HG03159 (cell line): ENCODE measurements around the gene CDYL2.

ENCODE experiments used
- ATAC-seq: cut with Tn5 transposase; IDR thresholded peaks from one replicate; pipeline ENCODE4 v1.9.1; 2021; ENCODE audit warnings: mild to moderate bottlenecking, moderate library complexity; ENCODE audit not compliant: unreplicated experiment

The CDYL2 gene

GRCh38 chr16:80637621-80638020, 166.8 kb downstream of the CDYL2 start:
- ATAC-seq: no peak

GRCh38 chr16:80631581-80631980, 172.8 kb downstream of the CDYL2 start:
- ATAC-seq: no peak

DNA sequence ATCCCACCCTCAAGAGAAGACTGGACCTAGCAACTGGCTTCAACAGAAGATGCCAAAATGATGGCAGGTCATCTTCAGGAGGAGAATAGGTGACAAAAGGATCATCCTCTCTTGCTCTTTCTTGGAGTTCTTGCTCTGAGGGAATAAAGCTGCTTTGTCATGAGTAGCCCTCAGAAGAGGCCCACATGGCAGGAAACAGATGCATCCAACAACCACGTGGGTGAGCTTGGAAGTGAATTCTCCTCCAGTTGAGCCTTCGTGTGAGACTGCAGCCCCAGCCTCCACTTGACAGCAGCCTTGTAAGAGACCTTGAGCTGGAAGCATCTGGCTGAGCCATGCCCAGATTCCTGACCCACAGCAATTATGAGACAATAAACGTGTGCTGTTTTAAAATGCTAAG, 176.1 kb downstream of the CDYL2 start:
- no peak for ATAC-seq

DNA sequence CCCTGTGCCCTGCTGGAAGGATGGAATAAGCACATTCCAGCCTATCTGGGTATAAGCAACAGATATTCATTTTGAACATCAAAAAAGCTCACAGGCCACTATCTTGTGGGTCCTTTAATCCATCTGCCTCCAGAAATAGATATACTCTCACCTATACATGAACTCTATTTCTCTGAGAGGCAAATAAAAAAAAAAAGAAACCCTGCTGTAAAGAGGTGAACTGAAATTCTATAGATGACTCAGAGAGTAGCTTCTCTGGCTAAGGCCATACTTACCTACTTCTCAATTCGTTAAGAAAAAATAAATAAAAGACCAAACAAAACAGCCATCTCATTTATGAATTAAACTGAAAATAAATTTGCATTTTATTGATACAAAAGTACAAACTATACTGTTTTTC, 177.3 kb downstream of the CDYL2 start:
- peak; percentile 92 for ATAC-seq

GRCh38 chr16:80623376-80623775, 181.0 kb downstream of the CDYL2 start:
- no peak for ATAC-seq

DNA sequence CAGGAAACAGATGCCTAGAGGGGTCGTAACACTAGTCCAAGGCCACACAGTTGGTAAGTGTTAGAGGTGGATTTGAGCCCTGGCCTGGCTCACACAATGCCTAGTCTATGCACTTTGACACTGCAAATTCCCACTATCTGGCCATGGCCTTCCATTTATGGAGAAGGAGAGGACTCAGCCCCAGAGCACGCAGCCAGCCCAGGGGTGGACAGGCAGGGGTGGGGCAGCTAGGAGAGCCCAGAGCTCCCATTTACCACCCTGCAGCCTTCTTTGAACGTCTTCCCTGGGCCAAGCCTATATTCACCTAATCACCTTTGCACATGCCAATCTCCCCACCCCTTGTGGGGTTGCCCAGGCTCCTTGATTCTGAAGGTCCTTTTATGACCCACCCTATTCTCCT, 182.4 kb downstream of the CDYL2 start:
- ATAC-seq: no peak

- ATAC-seq: no peak
Observed at GRCh38 chr16:80620736-80621605, 183.4 kb downstream of the CDYL2 start.

- no peak for ATAC-seq
Observed at GRCh38 chr16:80619824-80620223, 184.6 kb downstream of the CDYL2 start.

GRCh38 chr16:80618862-80619648, 185.3 kb downstream of the CDYL2 start:
- ATAC-seq: no peak

DNA sequence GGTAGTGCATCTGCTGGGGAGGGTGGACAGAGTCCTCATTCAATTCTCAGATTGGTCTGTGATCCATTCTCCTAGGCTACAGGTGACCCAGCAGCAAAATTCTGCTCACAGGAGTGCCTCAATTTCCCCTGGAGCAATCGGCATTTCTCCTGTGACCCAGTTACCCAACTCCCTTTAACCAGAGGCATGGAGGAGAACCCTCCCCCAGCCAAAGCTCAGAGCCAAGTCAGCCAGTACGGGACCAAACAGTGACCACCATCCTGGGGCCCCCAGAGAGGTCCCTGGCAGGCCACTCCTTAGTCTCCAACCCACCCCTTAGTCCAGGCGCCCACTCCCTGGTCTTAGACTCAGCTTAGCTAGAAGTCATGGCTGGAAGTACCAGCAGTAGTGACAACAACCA, 188.0 kb downstream of the CDYL2 start:
- no peak for ATAC-seq

DNA sequence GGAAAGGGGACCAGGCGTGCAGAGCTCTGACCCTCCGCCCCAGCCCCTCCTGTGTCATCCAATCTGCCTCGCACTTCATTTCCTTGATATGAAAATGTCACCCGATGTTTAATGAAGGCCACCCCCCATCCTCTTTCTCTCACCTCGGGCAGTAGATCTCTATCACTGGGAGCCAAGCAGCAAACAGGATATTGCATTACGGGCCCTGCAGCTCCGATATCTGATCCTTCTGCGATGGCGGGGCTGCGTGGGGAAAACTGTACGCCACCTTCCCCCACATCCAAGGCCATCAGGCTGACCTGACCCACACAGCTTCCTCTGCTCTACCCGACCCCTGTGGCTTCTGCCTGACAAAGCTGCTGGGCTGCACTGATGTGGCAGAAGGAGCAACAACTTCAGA, 188.7 kb downstream of the CDYL2 start:
- ATAC-seq: no peak

GRCh38 chr16:80614908-80615671, 189.3 kb downstream of the CDYL2 start:
- ATAC-seq: no peak

DNA sequence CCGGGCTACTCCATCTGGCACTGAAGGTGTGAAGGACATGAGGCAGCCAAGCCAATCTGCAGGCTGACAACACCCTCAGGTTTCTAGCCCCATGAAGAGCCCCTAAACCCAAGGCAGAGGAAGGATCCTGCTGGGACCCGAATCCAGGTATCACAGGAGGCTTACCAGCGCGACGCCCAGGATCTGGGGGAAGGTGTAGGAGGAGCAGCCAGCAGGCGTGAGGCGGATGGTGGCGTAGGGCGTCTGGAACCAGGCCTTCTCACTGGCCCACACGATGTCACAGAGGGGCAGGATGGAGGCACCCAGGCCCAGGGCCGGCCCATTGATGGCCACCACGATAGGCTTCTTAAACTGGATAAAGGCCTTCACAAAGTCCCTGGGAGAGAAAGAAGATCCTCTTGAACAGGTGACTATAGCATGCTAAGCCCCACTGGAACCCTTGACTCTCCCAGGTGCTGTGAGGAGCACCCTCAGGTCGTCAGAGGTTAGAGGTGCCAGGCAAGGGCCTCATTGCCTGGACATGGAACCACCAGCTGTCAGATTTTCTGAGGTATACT, 191.9 kb downstream of the CDYL2 start:
- ATAC-seq: no peak

DNA sequence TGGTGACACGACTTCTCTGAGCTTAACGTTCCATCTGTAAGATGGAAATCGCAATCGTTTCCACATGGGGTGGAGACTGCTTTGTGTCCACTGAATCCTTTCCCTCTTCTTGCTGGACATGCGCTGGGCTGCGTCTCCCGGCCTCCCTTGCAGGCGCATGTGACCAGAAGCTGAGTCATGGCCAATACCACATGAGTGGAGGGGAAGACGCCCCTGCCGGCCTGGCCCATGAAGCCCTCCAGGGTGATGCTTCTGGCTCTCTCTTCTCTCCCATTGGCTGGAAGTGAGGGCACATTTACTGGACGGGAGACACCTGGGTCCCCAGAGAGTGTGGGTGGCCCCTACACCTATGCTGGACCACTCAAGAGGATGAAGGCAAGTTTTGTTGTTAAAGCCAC, 192.5 kb downstream of the CDYL2 start:
- no peak for ATAC-seq

DNA sequence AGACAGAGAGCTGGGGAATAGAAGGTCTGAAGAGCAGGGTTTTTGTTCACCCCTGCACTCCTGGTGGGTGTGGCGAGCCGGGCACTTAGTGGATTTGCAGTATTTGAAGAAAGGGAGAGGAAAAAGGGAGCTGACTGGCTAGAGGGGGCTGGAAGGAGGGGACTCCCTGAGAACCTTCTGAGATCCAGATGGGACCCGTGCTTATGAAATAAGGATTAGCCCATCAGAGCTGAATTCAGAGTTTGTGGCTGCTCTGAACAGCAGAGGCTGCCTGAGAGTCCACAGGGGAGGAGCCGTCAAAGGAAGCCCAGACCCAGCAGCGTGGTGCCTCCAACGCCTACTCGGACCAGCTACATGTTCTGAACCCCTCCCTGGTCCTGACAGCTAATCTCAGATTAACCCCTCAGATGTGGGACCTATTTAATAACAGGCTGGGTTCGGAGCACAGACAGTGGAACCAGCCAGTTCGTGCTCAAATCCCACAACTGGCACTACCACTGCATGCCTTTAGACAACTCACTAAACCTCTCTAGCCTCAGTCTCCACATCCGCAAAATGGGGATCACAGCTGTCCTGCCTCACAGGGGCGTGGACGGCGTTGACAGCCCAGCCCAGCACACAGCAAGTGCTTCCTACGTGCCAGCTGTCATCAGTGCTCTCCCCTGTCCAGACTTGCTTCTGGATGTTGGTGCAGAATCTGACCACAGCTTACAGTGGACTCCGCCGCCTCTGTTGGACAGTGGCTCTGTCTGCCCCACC, 193.0 kb downstream of the CDYL2 start:
- no peak for ATAC-seq

- ATAC-seq: no peak
Observed at GRCh38 chr16:80610481-80611156, 193.8 kb downstream of the CDYL2 start.

DNA sequence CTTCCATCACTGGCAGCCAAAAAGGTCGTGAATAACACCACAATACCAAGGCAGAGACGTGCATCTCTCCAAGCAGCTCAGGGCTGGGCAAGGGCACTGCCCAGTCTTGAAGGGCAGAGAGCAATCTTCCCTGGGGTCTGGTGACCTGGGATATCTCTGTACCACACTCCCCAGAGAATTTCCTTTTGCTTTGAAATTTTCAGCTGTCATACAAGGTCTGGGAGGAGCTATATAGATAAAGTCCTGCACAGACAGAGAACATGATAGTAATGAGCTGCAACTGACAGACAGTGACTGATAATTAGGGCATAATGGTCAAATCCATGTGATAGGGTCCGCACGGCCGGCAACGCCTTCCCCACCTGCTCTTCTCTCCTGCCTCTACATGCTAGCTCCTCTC, 195.5 kb downstream of the CDYL2 start:
- ATAC-seq: no peak

GRCh38 chr16:80607204-80607603, 197.2 kb downstream of the CDYL2 start:
- ATAC-seq: no peak

- no peak for ATAC-seq
Observed at GRCh38 chr16:80606221-80606766, 198.1 kb downstream of the CDYL2 start.
